HG03558 (cell line): ENCODE data around the gene BLOC1S3.

ENCODE experiments used
- ATAC-seq: cut with Tn5 transposase; IDR thresholded peaks from one replicate; pipeline ENCODE4 v1.9.1; 2021; ENCODE audit warnings: moderate number of reproducible peaks; ENCODE audit not compliant: unreplicated experiment; ENCODE audit errors: extremely low read depth

The BLOC1S3 gene, protein sequence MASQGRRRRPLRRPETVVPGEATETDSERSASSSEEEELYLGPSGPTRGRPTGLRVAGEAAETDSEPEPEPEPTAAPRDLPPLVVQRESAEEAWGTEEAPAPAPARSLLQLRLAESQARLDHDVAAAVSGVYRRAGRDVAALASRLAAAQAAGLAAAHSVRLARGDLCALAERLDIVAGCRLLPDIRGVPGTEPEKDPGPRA

DNA sequence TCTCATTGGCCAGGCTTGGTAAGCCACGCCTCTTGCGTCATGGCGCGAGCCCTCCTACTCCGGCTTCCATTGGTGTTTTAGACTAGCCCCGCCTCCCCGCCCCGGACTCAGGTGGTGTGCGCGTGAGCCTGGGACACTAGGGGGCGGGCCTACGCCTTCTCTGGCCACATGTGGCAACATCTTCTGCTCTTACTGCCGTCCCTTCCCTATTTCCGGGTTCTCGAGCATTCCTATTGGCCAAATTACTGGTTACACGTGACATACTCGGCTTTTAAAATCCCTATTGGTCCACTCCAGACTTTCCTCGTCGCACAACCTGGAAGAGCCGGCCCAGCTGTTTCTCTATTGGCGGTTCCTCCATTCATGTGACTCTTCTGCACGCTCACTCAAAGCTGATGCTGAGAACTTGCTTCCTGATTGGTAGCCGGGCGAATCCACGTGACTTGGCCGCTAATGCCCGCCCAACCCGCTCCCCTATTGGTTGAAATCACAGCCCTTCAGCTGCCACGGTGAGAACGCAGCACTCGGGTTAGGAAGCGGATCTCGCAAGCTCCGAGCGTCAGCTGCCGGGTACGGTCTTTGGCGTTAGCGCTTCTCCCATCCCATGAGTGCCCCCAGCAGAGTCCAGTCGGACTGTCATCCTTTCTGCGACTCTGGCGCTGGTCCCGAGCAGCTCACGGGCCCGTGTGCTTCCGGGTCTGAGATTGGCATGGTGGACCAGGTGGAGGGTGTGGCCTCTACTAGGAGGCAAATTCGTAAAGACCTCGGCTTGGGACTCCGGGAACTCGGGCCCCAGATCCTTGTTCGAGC, at the start of gene BLOC1S3:
Gene BLOC1S3, plus strand, starts transcription at position 523 of the 810 bp plus-strand sequence. CDS start 513 bp downstream, outside the sequence.
- peak; percentile 64 for ATAC-seq

DNA sequence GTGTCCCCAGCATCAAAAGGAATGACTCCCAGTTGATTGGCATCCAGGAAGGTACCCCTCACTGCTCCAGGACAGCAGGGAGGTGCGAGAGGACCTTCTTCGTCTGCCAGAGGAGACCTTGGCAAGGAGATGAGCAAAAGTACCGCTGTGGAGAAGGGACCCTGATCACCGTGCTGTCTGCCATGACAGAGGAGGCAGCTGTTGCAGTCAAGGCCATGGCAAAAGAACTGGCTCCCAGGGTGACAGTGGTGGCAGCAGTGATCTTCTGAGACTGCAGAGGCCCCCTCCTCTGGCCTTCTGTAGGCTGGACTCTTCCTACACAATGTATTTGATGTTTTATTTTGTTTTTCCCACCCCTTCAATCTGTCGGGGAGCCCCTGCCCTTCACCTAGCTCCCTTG, 49.8 kb upstream of the BLOC1S3 start:
- ATAC-seq: no peak

DNA sequence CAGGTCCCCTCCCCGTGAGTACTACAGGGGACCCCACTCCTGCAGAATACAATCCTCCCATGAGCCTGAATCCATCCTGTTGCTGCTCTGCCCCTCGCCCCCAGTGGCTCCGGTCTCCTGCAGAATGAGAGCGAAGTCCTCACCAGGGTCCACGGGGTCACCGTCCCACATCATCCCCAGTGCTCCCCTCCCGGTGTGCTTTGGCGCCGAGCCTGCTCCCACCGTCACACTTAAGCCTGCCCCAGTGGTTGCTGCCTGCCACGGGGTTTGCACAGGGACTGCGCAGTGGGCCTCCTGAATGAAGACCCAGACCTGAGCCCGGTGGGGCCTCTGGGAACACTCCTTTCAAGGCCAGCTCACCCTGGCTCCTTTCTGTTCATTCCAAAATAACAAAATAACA, 48.3 kb upstream of the BLOC1S3 start:
- ATAC-seq: no peak

DNA sequence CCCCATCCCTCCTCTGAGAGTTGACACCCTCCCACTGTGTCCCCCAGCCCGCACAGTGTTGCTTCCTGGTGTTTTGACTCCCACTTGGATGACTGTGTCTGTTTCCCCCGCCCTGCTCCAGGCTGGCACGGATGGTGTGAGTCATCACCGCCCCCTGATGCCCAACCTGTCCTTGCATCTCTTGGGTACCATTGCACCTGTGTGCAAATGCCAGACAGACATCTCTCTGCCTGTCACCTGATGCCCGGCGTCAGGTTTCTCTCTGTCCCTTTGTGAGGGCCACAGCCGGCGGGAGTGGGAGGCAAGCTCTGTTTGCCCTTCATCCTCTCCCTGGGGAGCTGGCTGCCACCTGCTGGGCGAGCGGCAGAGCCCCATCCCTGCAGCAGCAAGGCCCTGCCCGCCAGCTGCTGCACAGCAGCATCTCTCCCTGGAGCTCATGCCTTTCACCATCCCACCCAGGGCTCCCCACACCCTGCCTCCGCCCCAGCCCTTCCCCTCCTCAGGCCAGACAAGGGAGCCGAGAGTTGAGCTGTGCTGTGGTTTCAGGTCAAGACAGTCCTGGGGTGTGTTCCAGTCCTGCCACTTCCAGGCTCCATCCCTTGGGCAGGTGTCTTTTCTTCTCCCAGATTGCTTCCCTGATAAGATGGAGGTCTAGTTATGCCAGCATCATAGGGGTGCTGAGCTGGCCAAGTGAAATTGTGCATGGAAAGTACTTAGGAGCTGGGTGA, 47.5 kb upstream of the BLOC1S3 start:
- ATAC-seq: no peak

DNA sequence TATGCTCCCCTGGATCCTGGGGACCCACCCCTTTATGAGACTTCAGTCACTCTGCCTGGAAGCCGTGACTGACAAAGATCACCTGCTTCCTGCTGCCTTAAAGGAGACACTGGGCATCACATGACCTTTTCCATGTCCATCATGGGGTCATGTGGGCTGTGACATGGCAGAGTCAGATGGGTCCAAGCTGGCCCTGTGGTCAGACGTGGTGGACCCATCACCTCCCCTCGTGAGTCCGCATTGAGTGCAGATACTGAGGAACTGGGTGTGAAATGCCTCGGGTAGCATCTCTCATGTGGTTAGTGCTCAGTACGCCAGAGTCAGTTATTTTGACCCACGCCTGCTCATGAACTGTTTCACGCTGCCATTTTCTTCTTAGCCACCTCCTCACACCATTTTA, 44.9 kb upstream of the BLOC1S3 start:
- ATAC-seq: no peak

DNA sequence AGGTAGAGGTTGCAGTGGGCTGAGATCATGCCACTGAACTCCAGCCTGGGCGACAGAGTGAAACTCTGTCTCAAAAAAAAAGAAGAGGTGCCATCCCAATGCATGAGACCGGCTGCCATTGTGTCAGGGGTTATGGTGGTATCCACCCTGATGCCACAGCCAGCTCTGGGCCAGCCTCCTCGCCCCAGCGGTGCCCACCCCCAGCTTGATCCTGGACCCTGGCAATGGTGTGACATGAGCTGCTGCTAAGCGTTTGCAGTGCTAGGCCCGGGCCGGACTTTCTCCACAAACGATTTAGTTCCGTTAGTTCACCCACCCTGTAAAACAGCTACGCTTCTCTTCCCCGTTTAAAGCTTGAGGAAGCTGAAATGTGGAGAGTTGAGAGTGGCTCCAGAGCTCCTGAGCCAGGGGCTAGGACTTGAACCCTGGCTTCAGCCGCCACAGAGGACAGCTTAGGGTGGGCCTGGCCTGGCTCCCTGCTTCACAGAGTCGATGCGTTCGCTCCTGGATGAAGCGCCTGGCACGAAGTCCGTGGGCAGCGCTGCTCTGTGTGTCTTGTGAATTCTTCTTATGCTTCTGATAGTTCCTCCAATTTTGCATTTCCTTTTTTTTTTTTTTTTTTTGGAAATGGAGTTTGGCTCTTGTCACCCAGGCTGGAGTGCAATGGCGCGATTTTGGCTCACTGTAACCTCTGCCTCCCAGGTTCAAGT, 43.3 kb upstream of the BLOC1S3 start:
- ATAC-seq: no peak

DNA sequence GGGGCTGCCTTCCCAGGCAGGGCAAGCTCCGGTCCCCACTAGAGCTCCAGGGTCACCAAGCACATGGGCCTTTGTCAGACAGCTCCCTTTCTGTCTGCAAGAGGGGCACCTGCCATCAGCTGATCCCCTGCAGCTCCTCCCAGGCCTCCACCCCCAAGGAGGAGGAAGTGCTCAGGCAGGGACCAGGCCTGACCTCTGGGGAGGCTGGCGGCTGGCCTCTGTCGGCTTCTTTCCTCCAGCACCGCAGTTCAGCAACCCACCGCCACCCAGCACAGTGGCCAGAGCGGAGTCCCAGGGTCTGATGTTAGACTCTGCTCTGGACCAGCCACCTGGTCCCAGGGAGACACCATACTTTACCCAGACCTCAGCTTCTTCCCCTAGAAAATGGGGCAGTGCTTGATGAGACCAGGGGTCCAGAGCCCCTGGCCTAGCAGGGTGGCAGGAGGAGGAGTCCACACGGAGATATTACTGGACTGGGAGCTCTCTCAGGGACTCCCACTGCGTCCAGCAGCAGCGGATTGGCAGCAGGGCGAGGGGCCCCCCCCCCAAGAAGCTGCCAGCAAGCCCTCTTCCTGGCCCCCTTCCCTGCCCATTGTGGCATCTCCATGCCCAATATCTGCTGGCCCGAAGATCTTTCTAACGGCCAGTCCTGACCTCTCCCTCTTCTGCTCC, 41.9 kb upstream of the BLOC1S3 start:
- ATAC-seq: no peak

DNA sequence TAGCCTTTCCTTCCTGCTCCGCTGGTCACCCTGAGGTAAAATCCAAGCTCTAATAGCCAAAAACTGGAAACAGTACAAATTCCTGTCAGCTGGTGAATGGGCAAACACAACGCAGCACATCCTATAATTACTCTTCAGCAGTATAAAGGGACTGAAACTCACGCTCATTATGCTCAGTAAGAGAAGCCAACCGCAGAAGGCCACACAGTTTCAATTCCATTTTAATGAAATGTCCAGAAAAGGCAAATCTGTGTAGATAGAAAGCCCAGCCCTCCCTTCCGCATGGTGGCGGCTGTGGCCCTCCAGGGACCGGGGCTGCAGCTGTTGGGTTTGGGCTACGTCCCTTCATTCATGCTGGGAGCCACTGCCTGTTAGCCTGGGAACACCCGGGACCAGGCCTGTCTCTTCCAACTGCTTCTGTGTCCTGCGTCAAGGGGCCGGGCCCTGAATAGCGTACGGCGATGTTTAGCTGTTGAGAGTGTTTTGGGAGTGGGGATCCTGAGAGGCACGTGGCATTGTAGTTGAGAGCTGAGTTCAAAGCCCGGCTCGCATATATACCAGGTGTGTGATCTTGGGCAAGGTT, 41.3 kb upstream of the BLOC1S3 start:
- ATAC-seq: peak; percentile 65

DNA sequence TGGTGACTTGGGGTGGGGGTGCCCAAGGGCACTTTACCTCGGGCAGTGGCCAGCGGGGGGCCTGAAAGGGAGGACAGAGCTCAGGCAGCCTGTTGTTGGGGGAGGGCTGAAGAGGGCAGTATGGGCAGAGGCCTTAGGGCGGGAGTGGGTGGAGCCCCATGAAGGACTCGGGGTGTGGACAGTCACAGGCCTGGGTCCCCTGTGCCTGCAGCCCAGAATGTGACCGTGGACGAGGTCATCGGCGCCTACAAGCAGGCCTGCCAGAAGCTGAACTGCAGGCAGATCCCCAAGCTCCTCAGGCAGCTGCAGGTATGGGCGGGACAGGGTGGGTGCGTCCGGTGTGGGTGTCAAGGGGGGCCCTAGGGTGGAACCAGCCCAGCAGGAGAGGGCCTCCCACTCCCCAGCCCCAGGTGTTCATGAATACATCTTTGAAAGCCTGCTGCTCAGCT, 40.3 kb upstream of the BLOC1S3 start:
- no peak for ATAC-seq

DNA sequence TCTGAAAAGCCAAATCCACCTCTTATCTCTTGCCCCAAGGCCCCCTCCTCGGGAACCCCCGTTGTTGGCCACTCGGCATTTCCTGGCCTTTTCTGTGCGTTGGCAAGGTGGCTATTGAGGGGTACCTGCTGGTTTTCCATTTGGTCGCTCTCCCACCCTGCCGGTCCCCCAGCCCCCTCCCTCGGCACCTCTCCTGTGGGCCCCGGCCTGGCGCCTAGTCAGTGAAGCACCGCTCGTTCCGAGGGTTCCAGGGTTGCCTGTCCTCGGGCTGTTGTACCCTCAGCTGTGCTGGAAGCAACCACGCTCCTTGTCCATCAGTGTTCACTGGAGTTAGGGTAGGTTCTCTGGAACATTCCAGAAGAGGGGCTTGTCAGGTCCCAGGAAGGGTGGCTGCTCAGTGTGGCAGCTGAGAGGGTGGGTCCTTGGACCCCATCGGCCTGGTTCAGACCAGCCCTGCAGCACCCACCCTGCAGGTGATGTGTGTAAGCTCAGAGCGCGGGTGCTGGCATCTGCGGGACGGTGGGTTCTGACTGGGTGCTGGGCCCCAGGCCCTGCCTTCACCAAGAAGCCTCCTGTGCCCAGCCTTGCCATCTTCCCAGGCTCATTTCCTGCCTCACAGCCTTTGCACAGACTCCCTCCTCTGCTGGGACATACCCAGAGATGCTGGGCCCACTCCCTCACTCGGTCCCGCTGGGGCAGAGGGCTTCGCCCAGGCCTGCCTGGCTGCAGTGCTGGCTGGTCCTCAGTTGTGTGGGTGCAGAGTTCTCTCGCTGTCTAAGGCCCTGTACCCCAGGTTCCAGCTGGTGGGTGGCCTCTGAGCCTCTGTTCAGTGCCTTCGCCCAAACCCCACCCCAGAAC, 39.1 kb upstream of the BLOC1S3 start:
- no peak for ATAC-seq

DNA sequence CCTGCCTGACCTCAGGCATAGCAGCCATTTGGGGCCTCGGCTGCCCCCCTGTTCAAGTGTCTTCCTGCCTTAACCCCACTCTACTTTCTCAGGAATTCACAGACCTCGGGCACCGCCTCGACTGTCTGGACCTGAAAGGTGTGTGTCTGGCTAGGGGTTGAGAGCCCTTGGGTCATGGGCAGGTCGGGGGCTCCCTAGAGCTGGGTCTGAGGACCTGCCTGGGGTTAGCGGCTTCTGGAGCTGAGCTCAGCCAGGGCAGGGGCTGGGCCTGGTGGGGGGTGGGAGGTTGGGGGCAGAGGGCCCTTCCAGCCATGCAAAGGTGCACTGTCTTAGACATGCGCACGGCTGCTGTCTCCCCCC, 38.5 kb upstream of the BLOC1S3 start:
- ATAC-seq: no peak

DNA sequence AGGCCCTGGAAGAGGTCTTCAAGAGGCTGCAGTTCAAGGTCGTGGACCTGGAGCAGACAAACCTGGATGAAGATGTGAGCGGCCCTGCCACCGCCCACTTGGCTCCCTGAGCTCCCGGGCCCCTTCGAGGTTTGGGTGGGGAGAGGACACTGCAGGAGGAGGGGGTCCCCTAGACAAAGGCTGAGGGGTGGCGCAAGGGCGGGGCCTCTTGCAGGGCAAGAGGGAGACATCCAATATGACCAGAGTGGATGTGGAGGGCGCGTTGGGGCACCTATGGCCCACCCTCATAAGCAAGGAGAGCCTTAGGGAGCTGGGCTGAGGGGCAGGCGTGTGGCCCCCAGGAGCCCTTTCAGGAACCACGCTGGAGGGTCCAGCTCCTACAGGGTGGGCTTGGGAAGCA, 38.1 kb upstream of the BLOC1S3 start:
- no peak for ATAC-seq

DNA sequence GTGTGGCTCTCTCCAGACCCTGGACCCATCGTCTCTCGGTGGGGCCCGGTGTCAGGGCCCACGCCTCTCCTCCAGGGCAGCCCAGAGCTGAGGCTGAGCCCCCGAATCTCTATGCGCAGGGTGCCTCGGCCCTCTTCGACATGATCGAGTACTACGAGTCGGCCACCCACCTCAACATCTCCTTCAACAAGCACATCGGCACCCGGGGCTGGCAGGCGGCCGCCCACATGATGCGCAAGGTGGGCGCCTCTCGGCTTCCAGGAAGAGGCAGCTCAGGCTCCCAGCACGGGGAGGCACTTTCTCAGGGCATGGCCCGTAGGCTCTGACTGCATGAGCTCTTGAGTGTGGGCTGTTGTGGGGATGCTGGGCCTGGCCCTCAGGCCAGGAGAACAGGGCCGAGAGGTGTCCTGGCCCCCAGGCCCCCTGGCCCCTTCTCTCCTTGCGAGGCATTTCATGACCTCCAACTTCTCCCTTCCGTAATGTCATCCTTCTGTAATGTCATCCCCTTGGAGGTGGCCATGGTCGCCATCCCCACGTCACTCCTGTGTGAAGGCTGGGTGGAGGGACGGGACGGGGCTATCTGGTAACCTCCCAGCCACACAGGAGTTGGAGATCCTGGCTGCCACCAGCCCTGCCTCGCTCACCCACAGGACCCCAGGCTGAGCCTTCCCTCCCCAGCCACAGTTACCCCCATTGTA, 37.2 kb upstream of the BLOC1S3 start:
- ATAC-seq: no peak

DNA sequence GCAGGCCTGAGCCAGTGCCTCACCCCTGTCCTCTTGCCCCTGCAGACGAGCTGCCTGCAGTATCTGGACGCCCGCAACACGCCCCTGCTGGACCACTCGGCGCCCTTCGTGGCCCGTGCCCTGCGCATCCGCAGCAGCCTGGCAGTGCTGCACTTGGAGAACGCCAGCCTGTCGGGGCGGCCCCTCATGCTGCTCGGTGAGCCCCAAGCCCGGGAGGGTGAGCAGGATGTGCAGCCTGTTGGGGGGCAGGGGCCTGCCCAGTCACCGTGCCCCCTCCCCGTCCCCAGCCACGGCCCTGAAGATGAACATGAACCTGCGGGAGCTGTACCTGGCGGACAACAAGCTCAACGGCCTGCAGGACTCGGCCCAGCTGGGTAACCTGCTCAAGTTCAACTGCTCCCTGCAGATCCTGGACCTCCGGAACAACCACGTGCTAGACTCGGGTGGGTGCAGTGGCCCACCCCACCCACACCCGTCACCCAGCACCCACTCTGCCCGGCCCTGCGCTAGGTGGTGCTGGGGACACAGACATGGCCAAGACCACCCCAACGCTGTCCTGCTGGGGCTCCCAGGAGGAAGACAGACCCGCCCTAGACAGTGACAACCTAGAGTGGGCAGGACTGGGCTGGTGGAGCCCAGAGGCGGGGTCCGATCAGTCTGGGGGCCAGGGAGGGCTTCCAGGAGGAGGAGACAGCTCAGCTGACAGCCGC, 36.4 kb upstream of the BLOC1S3 start:
- ATAC-seq: no peak

DNA sequence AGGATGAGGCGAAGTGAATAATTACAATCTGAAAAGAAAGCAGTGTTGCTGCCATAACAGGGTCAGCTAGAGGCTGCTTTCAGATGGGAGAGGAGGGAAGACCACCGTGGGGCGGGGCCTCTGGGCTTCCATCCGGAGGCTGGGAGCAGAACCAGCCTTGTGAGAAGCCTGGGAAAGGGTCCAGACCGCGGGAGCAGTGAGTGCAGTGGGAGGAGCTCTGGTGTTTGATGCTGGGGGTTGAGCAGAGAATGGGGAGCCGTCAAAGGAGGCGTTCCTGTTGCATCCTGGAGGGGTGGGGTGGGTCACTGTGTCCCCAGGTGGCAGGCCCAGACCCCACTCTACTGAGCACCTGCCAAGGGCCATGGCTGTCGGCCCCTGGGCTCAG, 35.9 kb upstream of the BLOC1S3 start:
- ATAC-seq: no peak

DNA sequence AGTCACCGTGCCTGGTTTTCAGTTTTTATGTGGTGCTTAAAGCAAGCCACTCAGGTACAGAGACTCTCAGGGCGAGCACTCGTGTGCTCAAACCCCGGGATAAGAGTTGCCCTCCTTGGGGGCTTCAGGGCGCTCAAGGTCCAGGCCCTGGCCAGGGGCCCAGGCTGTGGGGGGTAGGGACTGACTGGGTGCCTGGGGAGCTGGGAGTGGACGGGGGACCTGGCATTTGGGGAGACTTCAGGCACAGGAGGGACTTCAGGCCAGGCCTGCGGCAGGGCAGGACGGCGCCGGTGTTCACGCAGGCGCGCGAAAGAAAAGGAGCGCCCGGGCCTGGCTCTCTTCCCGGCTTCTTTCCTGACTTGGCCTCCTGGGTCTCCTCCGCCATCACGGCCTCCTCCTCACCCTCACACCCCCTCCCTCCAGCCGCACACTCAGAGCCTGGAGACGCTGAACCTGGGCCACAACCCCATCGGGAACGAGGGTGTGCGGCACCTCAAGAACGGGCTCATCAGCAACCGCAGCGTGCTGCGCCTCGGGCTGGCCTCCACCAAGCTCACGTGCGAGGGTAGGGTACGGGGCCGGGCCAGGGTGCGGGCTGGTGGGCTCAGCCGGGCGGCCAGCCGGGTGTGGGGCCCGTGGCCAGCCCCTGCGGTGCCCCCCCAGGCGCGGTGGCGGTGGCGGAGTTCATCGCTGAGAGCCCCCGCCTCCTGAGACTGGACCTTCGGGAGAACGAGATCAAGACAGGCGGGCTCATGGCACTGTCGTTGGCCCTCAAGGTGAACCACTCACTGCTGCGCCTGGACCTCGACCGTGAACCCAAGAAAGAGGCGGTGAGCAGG, 33.9 kb upstream of the BLOC1S3 start:
- ATAC-seq: no peak
